Subcutaneous abdominal adipose tissue (tissue), 5 donors: ENCODE results near the gene CD37.
"Not testable (repeated sequence)": the region's sequence is repeated elsewhere in the genome, so short reads cannot be mapped to it uniquely, and the experiment has no call there.

Source experiments
- H3K27ac ChIP-seq: one replicate; pipeline ENCODE4 v1.7.0; 2013; ENCODE audit warnings: low read depth, mild to moderate bottlenecking, inconsistent platforms, low read length, moderate library complexity
- H3K27me3 ChIP-seq, 5 donors: one replicate each; pipeline ENCODE4 v1.7.0; 2013; ENCODE audit warnings: low read length in 5 of 5, inconsistent platforms in 1 of 5; ENCODE audit not compliant: control insufficient read depth in 5 of 5, insufficient read depth in 4 of 5
- H3K36me3 ChIP-seq, 5 donors: one replicate each; pipeline ENCODE4 v1.7.0; 2013; ENCODE audit warnings: low read length in 5 of 5; ENCODE audit not compliant: control insufficient read depth in 5 of 5, insufficient read depth in 5 of 5
- H3K4me1 ChIP-seq, 5 donors: one replicate each; pipeline ENCODE4 v1.7.0; 2013; ENCODE audit warnings: low read length in 5 of 5, mild to moderate bottlenecking in 3 of 5, moderate library complexity in 1 of 5; ENCODE audit not compliant: control insufficient read depth in 5 of 5, insufficient read depth in 5 of 5
- H3K4me3 ChIP-seq, 5 donors: one replicate each; pipeline ENCODE4 v1.7.0; 2013; ENCODE audit warnings: low read length in 5 of 5, low read depth in 1 of 5
- H3K9ac ChIP-seq, 5 donors: one replicate each; pipeline ENCODE4 v1.7.0; 2013; ENCODE audit warnings: low read length in 5 of 5, mild to moderate bottlenecking in 4 of 5, moderate library complexity in 3 of 5
- H3K9me3 ChIP-seq, 5 donors: one replicate each; pipeline ENCODE4 v1.7.0; 2013; ENCODE audit warnings: low read length in 5 of 5; ENCODE audit not compliant: control insufficient read depth in 5 of 5
- donor health status: healthy.
- donor health status: healthy.
- donor health status: healthy.
- donor health status: healthy.
- donor health status: healthy.

The CD37 gene

GRCh38 chr19:49327878-49328544 is 7.2 kb upstream of the CD37 start:
- Histone ChIP-seq H3K27ac (no peak overlapping the region), H3K36me3 (peaks cover 0 to 5% (median 0%) of the 10 kb centered on the region in 5 donors), H3K4me1 (no peaks in the 10 kb centered on the region), H3K9me3 (peaks cover 0 to 5% (median 0%) of the 10 kb centered on the region in 5 donors), H3K27me3 (no peaks in the 10 kb centered on the region), H3K9ac (no peak overlapping the region), H3K4me3 (no peak overlapping the region)

- H3K4me1 ChIP-seq = peaks cover 0 to 5% (median 4%) of the 10 kb centered on the region in 5 donors
- no peak overlapping the region for H3K4me3 ChIP-seq
- no peaks in the 10 kb centered on the region for H3K27me3 ChIP-seq
- no peaks in the 10 kb centered on the region for H3K9me3 ChIP-seq
- no peak overlapping the region for H3K27ac ChIP-seq
- no peak overlapping the region for H3K9ac ChIP-seq
- peaks cover 0 to 5% (median 0%) of the 10 kb centered on the region in 5 donors for H3K36me3 ChIP-seq
Measured at GRCh38 chr19:49328741-49329140, 6.5 kb upstream of the CD37 start.

- not testable (repeated sequence) for H3K27ac ChIP-seq, H3K9ac ChIP-seq, H3K4me3 ChIP-seq, H3K9me3 ChIP-seq, H3K27me3 ChIP-seq, H3K36me3 ChIP-seq
- H3K4me1 ChIP-seq = peaks cover 0 to 11% (median 6%) of the 10 kb centered on the region in 5 donors
Measured at GRCh38 chr19:49331187-49331586, 4.0 kb upstream of the CD37 start.

- peaks cover 0 to 14% (median 6%) of the 10 kb centered on the region in 5 donors for H3K4me1 ChIP-seq
- H3K9me3 ChIP-seq = no peaks in the 10 kb centered on the region
- no peaks in the 10 kb centered on the region for H3K27me3 ChIP-seq
- peaks cover 0 to 5% (median 0%) of the 10 kb centered on the region in 5 donors for H3K36me3 ChIP-seq
- no peak overlapping the region for H3K27ac ChIP-seq
- no peak overlapping the region for H3K4me3 ChIP-seq
- no peak overlapping the region for H3K9ac ChIP-seq
Measured at GRCh38 chr19:49331616-49332055, 3.6 kb upstream of the CD37 start.

- H3K4me3 ChIP-seq, H3K27me3 ChIP-seq, H3K9ac ChIP-seq, H3K27ac ChIP-seq, H3K9me3 ChIP-seq, H3K36me3 ChIP-seq: not testable (repeated sequence)
- H3K4me1 ChIP-seq = peaks cover 0 to 15% (median 6%) of the 10 kb centered on the region in 5 donors
Measured at GRCh38 chr19:49332691-49333417, 2.4 kb upstream of the CD37 start.

- Histone ChIP-seq H3K36me3 (peaks cover 0 to 5% (median 0%) of the 10 kb centered on the region in 5 donors), H3K27me3 (no peaks in the 10 kb centered on the region), H3K9me3 (no peaks in the 10 kb centered on the region), H3K9ac (peak overlapping the region in 1 of 5 donors; percentile 37), H3K4me3 (no peak overlapping the region), H3K27ac (no peak overlapping the region), H3K4me1 (peaks cover 0 to 18% (median 9%) of the 10 kb centered on the region in 5 donors)
Measured at GRCh38 chr19:49333418-49333805, 1.8 kb upstream of the CD37 start.

GRCh38 chr19:49333811-49334288 is 1.4 kb upstream of the CD37 start:
- Histone ChIP-seq H3K27ac (no peak overlapping the region), H3K36me3 (peaks cover 0 to 8% (median 0%) of the 10 kb centered on the region in 5 donors), H3K9me3 (no peaks in the 10 kb centered on the region), H3K4me3 (no peak overlapping the region), H3K9ac (no peak overlapping the region), H3K4me1 (peaks cover 0 to 22% (median 13%) of the 10 kb centered on the region in 5 donors), H3K27me3 (no peaks in the 10 kb centered on the region)

GRCh38 chr19:49335784-49336481 is 727 bp downstream of the CD37 start:
- no peaks in the 10 kb centered on the region for H3K27me3 ChIP-seq
- H3K36me3 ChIP-seq = peaks cover 0 to 5% (median 0%) of the 10 kb centered on the region in 5 donors
- H3K4me3 ChIP-seq = peak overlapping the region in 4 of 5 donors; percentile 12 to 62 (median 45)
- H3K4me1 ChIP-seq = peaks cover 0 to 42% (median 32%) of the 10 kb centered on the region in 5 donors
- H3K9ac ChIP-seq = peak overlapping the region in 2 of 5 donors; percentile 15 to 21
- no peaks in the 10 kb centered on the region for H3K9me3 ChIP-seq
- no peak overlapping the region for H3K27ac ChIP-seq

- Histone ChIP-seq H3K4me1 (peaks cover 0 to 45% (median 34%) of the 10 kb centered on the region in 5 donors), H3K9me3 (no peaks in the 10 kb centered on the region), H3K27ac (no peak overlapping the region), H3K9ac (no peak overlapping the region), H3K4me3 (no peak overlapping the region), H3K27me3 (no peaks in the 10 kb centered on the region), H3K36me3 (peaks cover 0 to 13% (median 7%) of the 10 kb centered on the region in 5 donors)
Measured at GRCh38 chr19:49336482-49337266, 1.5 kb downstream of the CD37 start.
